Smooth muscle cell (in vitro differentiated cells): ENCODE data around the gene RAB17. TPM values are rescaled to one million over a fixed set of nuclear protein-coding genes. Genes with fewer than 3 reads are reported as not detected.

Experiments
- DNase-seq: peaks from one replicate; lab custom pipeline; 2025; ENCODE audit not compliant: unreplicated experiment; lab: John Stamatoyannopoulos, UW
- H2AFZ ChIP-seq: fragments of 200-600 bp; sonication (generic); 2 replicates; pipeline ENCODE4 v1.6.0; 2016; ENCODE audit warnings: antibody characterized with exemption, low read depth, mild to moderate bottlenecking
- H3F3A ChIP-seq: fragments of 200-600 bp; sonication (generic); 2 replicates; pipeline ENCODE4 v1.6.0; 2017; ENCODE audit warnings: antibody characterized with exemption, low read depth
- H3K27ac ChIP-seq: fragments of 200-600 bp; sonication (generic); 2 replicates; pipeline ENCODE4 v1.5.1; 2016; ENCODE audit warnings: low read depth, mild to moderate bottlenecking
- H3K27me3 ChIP-seq: fragments of 200-600 bp; sonication (generic); 2 replicates; pipeline ENCODE4 v1.6.1; 2016; ENCODE audit warnings: low read depth, mild to moderate bottlenecking
- H3K36me3 ChIP-seq: fragments of 200-600 bp; sonication (generic); 2 replicates; pipeline ENCODE4 v1.5.1; 2016; ENCODE audit warnings: low read depth
- H3K4me1 ChIP-seq: fragments of 200-600 bp; sonication (generic); 2 replicates; pipeline ENCODE4 v1.5.1; 2016; ENCODE audit warnings: low read depth
- H3K4me2 ChIP-seq: fragments of 200-600 bp; sonication (generic); 2 replicates; pipeline ENCODE4 v1.6.0; 2016; ENCODE audit warnings: mild to moderate bottlenecking
- H3K4me3 ChIP-seq: fragments of 200-600 bp; sonication (generic); 2 replicates; pipeline ENCODE4 v1.5.1; 2016; ENCODE audit warnings: mild to moderate bottlenecking
- H3K79me2 ChIP-seq: fragments of 200-600 bp; sonication (generic); 2 replicates; pipeline ENCODE4 v1.6.0; 2016; ENCODE audit warnings: low read depth, mild to moderate bottlenecking
- H3K9ac ChIP-seq: fragments of 200-600 bp; sonication (generic); 2 replicates; pipeline ENCODE4 v1.6.0; 2016; ENCODE audit warnings: low read depth
- H3K9me3 ChIP-seq: fragments of 200-600 bp; sonication (generic); replicated peaks from 2 replicates; pipeline ENCODE4 v1.5.1; 2016; ENCODE audit warnings: low read depth
- H4K20me1 ChIP-seq: fragments of 200-600 bp; sonication (generic); 2 replicates; pipeline ENCODE4 v1.6.0; 2016; ENCODE audit warnings: low read depth
- CTCF ChIP-seq: fragments of 200-600 bp; sonication (generic); IDR thresholded peaks from 2 replicates; pipeline ENCODE4 v1.5.1; 2017; ENCODE audit warnings: borderline replicate concordance, mild to moderate bottlenecking, antibody characterized with exemption; ENCODE audit not compliant: insufficient read depth, poor library complexity, severe bottlenecking
- WGBS: methylation state at CpG from one replicate; pipeline ENCODE4 v1.1.7; 2016; ENCODE audit warnings: low lambda C conversion rate; 5-methylcytosine and 5-hydroxymethylcytosine counted together
- polyA plus RNA-seq: library from polyadenylated mRNA; unstranded; fragments of >200 nt; fragmentation: Nextera tagmentation; extraction: Ambion mirVana; gene quantifications from 2 replicates; pipeline ENCODE4 v1.2.1, GENCODE V29; 2016
- total RNA-seq: library from RNA; depleted of rRNA; stranded (reverse); fragments of >200 nt; gene quantifications from 2 replicates; pipeline ENCODE4 v1.2.3, GENCODE V29; 2014

The RAB17 gene
- total and polyA plus RNA-seq, 2 experiments from 2014 or later, result 0.69 to 1.4 TPM

- Histone ChIP-seq H3K36me3 (no peaks in the 10 kb centered on the region), H3K4me2 (no peak overlapping the region), H3K79me2 (no peaks in the 10 kb centered on the region), H2AFZ (no peak overlapping the region), H3F3A (peaks cover 2% of the 10 kb centered on the region), H3K4me1 (peaks cover 23% of the 10 kb centered on the region), H3K9me3 (no peaks in the 10 kb centered on the region), H3K4me3 (no peak overlapping the region), H3K27ac (no peak overlapping the region), H4K20me1 (no peaks in the 10 kb centered on the region), H3K27me3 (no peaks in the 10 kb centered on the region), H3K9ac (no peak overlapping the region)
- 96% methylated on average over 9 of the region's 9 CpGs for WGBS
- no peak for TF ChIP-seq CTCF
- no peak for DNase-seq
Observed at GRCh38 chr2:237604960-237605359, 14.4 kb upstream of the RAB17 start.

GRCh38 chr2:237604391-237604790 lies 13.9 kb upstream of the RAB17 start:
- H3K4me3 ChIP-seq, result no peak overlapping the region
- H3K4me1 ChIP-seq, result peaks cover 26% of the 10 kb centered on the region
- DNase-seq, result no peak
- peak overlapping the region; percentile 80 for H3K4me2 ChIP-seq
- no peak overlapping the region for H3K9ac ChIP-seq
- no peaks in the 10 kb centered on the region for H3K27me3 ChIP-seq
- no peaks in the 10 kb centered on the region for H3K9me3 ChIP-seq
- H3K79me2 ChIP-seq, result no peaks in the 10 kb centered on the region
- no peak overlapping the region for H2AFZ ChIP-seq
- no peaks in the 10 kb centered on the region for H4K20me1 ChIP-seq
- H3F3A ChIP-seq, result peaks cover 5% of the 10 kb centered on the region
- no peak overlapping the region for H3K27ac ChIP-seq
- 92% methylated on average over 11 of the region's 11 CpGs for WGBS
- H3K36me3 ChIP-seq, result no peaks in the 10 kb centered on the region
- TF ChIP-seq CTCF, result no peak

- no peaks in the 10 kb centered on the region for H3K9me3 ChIP-seq
- WGBS, result 22% methylated on average over 15 of the region's 15 CpGs
- DNase-seq, result no peak
- no peaks in the 10 kb centered on the region for H3K36me3 ChIP-seq
- H4K20me1 ChIP-seq, result no peaks in the 10 kb centered on the region
- peaks cover 7% of the 10 kb centered on the region for H3F3A ChIP-seq
- no peaks in the 10 kb centered on the region for H3K27me3 ChIP-seq
- H3K4me1 ChIP-seq, result peaks cover 26% of the 10 kb centered on the region
- peak overlapping the region; percentile 8 for H3K4me3 ChIP-seq
- peak overlapping the region; percentile 42 for H3K27ac ChIP-seq
- H3K9ac ChIP-seq, result no peak overlapping the region
- no peak for TF ChIP-seq CTCF
- H3K4me2 ChIP-seq, result peak overlapping the region; percentile 80
- no peaks in the 10 kb centered on the region for H3K79me2 ChIP-seq
- H2AFZ ChIP-seq, result peak overlapping the region; percentile 92
Observed at GRCh38 chr2:237603718-237604362, 13.3 kb upstream of the RAB17 start.
